KOPT-K1 (cell line): ENCODE data around the gene LTBP1.

ENCODE experiments used
- H3K27ac ChIP-seq: fragments of 200-600 bp; sonication (generic); 2 replicates; pipeline ENCODE4 v1.5.1; 2016; ENCODE audit warnings: antibody characterized with exemption, mild to moderate bottlenecking, low read depth, low read length; ENCODE audit not compliant: poor library complexity, severe bottlenecking
- H3K36me3 ChIP-seq: fragments of 200-600 bp; sonication (generic); 2 replicates; pipeline ENCODE4 v1.5.1; 2017; ENCODE audit warnings: antibody characterized with exemption, mild to moderate bottlenecking, low read length, moderate library complexity; ENCODE audit not compliant: insufficient read depth
- H3K9me3 ChIP-seq: fragments of 200-600 bp; sonication (generic); 2 replicates; pipeline ENCODE4 v1.5.1; 2017; ENCODE audit warnings: antibody characterized with exemption, low read length, mild to moderate bottlenecking; ENCODE audit not compliant: insufficient read depth, poor library complexity, severe bottlenecking

Gene LTBP1

DNA sequence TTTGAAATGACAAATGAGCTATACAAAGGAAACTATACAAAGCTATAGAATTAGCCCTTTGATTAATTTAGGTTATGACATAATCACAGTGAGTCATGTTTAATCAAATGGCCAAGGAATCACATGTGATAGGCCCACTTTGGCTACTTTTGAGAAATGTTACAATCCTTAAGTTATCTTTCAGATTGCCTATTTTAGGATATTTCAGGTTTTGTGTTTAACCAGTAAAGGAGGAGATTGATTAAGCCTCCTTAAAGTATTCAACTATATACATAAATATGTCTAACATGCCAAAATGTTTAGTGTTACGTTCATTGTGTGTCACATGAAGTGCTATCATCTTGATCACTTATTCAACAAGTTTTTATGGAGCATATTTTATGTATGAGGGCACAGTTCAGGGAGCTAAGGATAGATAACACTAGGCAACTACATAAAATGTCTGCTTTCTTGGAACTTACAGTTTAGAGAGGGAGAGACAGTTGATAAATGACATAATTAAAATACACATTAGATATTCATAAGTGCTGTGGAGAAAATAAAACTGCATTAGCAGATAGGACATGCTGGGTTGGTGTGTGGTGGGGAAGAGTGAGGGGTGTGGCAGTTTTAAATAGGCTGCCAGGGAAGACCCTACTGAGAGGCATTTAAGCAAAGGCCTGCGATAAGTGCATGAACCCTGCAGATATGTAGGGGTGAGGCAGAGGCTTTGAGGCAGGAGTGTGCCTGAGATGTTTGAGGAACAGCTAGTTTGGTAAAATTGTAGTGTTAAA is 77.2 kb downstream of the LTBP1 start:
- Histone ChIP-seq H3K9me3 (peaks cover 3% of the 10 kb centered on the region), H3K36me3 (no peaks in the 10 kb centered on the region), H3K27ac (no peak overlapping the region)

DNA sequence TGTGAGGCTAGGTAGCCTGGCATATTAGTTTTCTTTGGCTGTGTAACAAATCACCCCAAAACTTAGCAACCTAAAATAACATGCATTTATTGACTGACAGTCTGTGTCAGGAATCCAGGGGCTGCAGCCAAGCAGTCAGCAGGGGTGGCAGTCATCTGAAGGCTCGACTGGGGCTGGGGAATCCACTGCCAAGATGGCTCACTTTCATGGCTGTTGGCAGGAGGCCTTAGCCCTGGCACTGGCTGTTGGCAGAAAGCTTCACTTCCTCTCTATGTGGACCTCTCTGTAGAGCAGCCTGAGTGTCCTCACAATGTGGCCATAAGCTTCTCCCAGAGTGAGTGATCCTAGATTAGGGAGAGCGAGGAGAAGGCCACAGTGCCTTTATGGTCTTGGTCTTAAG is 78.0 kb downstream of the LTBP1 start:
- Histone ChIP-seq H3K27ac (no peak overlapping the region), H3K36me3 (no peaks in the 10 kb centered on the region), H3K9me3 (peaks cover 3% of the 10 kb centered on the region)

DNA sequence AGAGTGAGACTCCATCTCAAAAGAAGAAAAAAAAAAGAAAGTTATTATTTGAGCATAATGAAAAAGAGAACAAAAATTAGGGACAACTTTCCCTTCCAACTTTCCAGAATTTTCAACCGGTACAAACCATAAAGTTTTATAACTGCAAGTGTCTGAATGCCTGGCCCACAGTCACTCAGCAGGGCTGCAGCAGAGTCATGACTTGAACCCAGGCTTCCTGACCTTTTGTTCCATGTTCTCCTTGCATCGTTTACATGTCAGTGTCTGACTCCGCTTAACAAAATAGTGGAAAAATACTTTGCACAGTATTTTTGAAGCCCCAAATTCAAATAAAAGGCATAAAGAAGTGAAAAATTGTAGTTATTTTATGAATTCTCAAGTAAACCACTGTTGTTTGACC is 82.7 kb downstream of the LTBP1 start:
- Histone ChIP-seq H3K27ac (no peak overlapping the region), H3K9me3 (peaks cover 3% of the 10 kb centered on the region), H3K36me3 (no peaks in the 10 kb centered on the region)

DNA sequence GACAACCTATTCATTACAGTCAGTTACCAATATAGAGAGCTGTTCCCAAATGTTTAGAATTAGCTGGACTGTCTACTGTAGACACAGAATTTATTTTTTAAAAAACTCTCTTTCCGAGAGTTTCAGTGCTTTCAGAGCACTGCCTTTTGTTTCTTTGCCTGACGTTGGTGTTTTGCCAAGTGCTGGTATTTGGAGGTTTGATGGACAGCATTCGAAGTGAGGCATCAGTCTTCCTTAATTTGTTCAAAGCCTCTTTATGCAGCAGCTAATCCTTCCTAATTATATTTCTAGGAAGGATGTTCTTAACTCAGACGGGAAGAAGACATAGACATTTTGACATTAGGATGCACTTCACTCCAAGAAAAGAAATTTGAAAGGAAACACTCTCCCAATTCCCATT is 83.2 kb downstream of the LTBP1 start:
- peaks cover under 1% of the 10 kb centered on the region for H3K9me3 ChIP-seq
- no peak overlapping the region for H3K27ac ChIP-seq
- no peaks in the 10 kb centered on the region for H3K36me3 ChIP-seq

GRCh38 chr2:33030326-33030725 is 83.6 kb downstream of the LTBP1 start:
- H3K9me3 ChIP-seq = no peaks in the 10 kb centered on the region

DNA sequence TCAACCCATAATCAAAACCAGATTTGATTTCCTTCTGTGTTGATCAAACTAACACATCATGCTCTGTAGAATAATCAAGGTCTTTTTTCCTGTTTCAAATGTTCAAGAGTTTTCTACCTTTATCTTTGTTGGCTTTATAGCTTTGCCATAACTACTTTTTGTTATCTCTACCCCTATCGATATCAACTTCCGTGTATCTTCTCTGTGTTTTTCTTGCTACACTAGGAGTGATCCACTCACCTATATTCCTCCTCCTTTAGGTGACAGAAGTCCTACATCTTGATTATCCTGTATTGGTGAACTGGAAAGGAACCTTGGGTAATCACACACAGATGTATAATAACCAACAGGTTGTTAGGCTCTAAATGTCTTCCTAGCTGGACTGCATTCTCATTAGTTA is 85.5 kb downstream of the LTBP1 start:
- no peaks in the 10 kb centered on the region for H3K9me3 ChIP-seq
- H3K27ac ChIP-seq = no peak overlapping the region
- no peaks in the 10 kb centered on the region for H3K36me3 ChIP-seq

More at GRCh38 chr2:33030326-33030725, 83.6 kb downstream of the LTBP1 start:
- H3K36me3 ChIP-seq = no peaks in the 10 kb centered on the region
- no peak overlapping the region for H3K27ac ChIP-seq

DNA sequence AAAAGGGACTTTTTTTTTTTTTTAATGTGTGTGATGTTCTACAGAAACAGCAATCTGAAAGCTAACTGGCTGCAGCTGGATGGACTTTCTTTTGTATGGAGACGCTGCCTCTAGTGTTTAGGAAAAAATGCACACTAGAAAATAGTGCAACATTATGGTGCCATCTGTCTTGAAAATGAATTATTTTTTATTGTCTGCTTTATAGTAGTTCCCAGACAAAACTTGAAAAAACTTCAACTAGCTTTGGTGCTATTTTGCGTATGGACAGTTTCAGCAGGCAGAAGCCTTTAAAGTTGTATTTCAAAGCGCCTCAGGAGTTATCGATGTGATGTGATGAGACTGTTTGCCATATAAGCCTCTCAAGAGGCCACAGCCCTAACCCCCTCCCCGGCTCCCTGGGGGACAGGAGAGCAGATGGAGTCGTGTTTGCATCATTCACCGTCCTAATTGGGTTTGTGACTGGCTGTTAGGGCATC is 86.9 kb downstream of the LTBP1 start:
- Histone ChIP-seq H3K27ac (no peak overlapping the region), H3K9me3 (no peaks in the 10 kb centered on the region), H3K36me3 (no peaks in the 10 kb centered on the region)

- Histone ChIP-seq H3K27ac (no peak overlapping the region), H3K36me3 (no peaks in the 10 kb centered on the region), H3K9me3 (no peaks in the 10 kb centered on the region)
Measured at GRCh38 chr2:33034784-33035183, 88.0 kb downstream of the LTBP1 start.

DNA sequence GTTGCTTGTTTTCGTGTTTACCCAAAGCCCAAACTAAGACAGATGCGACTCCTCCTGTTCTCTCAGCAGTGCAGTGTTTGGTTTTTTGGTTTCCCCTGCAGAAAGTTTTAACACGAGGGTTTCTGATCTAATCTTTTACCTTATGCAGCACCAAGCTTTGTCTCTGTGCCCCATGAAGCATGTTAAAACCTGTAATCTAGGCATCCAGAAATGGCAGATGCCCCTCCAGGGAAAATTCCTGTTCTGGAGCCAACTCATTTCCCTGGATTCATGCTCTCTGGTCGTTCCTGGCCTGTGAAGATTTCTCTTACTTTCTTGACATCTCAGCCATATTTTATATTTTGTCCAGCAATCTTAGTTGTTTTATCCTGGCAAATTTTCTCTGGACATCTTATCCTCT is 91.5 kb downstream of the LTBP1 start:
- Histone ChIP-seq H3K27ac (no peak overlapping the region), H3K36me3 (no peaks in the 10 kb centered on the region)

GRCh38 chr2:33038799-33039198 is 92.0 kb downstream of the LTBP1 start:
- Histone ChIP-seq H3K9me3 (no peaks in the 10 kb centered on the region), H3K36me3 (no peaks in the 10 kb centered on the region), H3K27ac (no peak overlapping the region)

More for the DNA sequence above, 91.5 kb downstream of the LTBP1 start:
- no peaks in the 10 kb centered on the region for H3K9me3 ChIP-seq

GRCh38 chr2:33040541-33040940 is 93.8 kb downstream of the LTBP1 start:
- Histone ChIP-seq H3K36me3 (no peaks in the 10 kb centered on the region), H3K9me3 (no peaks in the 10 kb centered on the region), H3K27ac (no peak overlapping the region)

DNA sequence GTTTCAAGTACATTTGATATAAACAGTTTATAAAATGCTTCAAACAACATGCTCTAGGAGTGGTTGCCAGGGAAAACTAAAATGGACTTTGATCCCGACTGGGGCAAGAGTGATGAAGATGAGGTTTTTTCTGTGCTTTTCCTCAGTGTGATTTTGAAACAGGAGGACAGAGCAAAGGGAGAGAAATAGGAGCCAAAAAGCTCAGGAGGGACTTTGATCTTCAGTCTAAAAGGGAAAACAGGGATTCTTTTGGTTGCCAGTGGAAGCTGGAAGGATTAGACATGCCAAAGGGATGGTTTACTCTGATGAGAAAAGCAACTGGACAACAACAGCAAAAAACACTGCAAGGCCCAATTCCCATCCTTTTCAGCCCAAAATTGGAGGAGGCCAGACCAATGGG is 95.5 kb downstream of the LTBP1 start:
- H3K27ac ChIP-seq = no peak overlapping the region
- H3K36me3 ChIP-seq = no peaks in the 10 kb centered on the region
- H3K9me3 ChIP-seq = no peaks in the 10 kb centered on the region

- no peak overlapping the region for H3K27ac ChIP-seq
- H3K9me3 ChIP-seq = no peaks in the 10 kb centered on the region
- no peaks in the 10 kb centered on the region for H3K36me3 ChIP-seq
Measured at GRCh38 chr2:33042819-33043218, 96.1 kb downstream of the LTBP1 start.

DNA sequence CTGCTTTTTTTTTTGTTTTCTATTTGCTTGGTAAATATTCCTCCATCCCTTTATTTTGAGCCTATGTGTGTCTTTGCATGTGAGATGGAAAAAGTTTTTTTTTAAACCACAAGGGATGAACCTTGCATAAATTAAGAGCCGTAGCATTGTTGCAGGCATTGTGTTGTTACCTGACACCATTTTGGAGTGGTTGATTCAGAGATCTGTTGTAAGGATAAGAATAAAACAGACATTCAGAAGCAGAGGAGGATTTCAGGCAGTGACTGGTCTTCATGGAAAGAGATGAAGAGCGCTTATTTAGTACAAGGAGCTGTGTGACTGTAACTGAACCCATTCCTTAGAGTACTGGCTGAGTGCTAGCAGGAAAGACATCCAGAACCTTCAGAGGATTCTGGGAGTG is 101.2 kb downstream of the LTBP1 start:
- no peak overlapping the region for H3K27ac ChIP-seq
- H3K36me3 ChIP-seq = no peaks in the 10 kb centered on the region

GRCh38 chr2:33051586-33052360 is 105.0 kb downstream of the LTBP1 start:
- Histone ChIP-seq H3K9me3 (no peaks in the 10 kb centered on the region), H3K27ac (no peak overlapping the region), H3K36me3 (no peaks in the 10 kb centered on the region)

More for the DNA sequence above, 101.2 kb downstream of the LTBP1 start:
- H3K9me3 ChIP-seq = no peaks in the 10 kb centered on the region
